Gastrocnemius medialis (tissue), 4 donors: ENCODE measurements around the gene BMPR1A.

Source experiments
- CTCF ChIP-seq, 5 experiments: fragments of 450-650 bp in 3 of 5; fragments of 200-600 bp in 2 of 5; sonication (generic) in 2 of 5; IDR thresholded peaks in 4 of 5; conservative IDR thresholded peaks in 1 of 5; 1 replicate in 4 of 5; 2 replicates in 1 of 5; pipeline ENCODE4 v1.5.1; 2016 to 2019; ENCODE audit warnings: antibody characterized with exemption in 5 of 5, mild to moderate bottlenecking in 3 of 5, moderate library complexity in 3 of 5
- POLR2A ChIP-seq, 2 donors: fragments of 450-650 bp; IDR thresholded peaks; one replicate each; pipeline ENCODE4 v1.6.1; 2017; ENCODE audit warnings: antibody characterized with exemption in 2 of 2, mild to moderate bottlenecking in 2 of 2, moderate library complexity in 2 of 2

GRCh38 chr10:86803156-86803555 lies 46.7 kb downstream of the BMPR1A start:
- TF ChIP-seq CTCF (IDR thresholded peaks at IDR 0.05 in 4 of 5, conservative IDR thresholded peaks at IDR 0.05 in 1 of 5) (no peak), POLR2A (IDR thresholded peaks at IDR 0.05) (no peak)
